ENCODE results near the gene PLOD2.

PLOD2 gene

GRCh38 chr3:146170591-146170990 lies 9.6 kb upstream of the PLOD2 start:
- no peak for FAIRE-seq

GRCh38 chr3:146169891-146170290 lies 8.9 kb upstream of the PLOD2 start:
- no peak for TF ChIP-seq POU2F2 (IDR thresholded peaks at IDR 0.05; ENCODE audit: low read depth, low read length)
- TF ChIP-seq POLR2A (IDR thresholded peaks at IDR 0.05; ENCODE audit: low read depth, low read length), result no peak
- FAIRE-seq (no peak), DNase-seq (ENCODE audit: insufficient read length, low spot score) (no peak)

More at GRCh38 chr3:146170591-146170990, 9.6 kb upstream of the PLOD2 start:
- no peak for DNase-seq (ENCODE audit: insufficient read length, low spot score)
- TF ChIP-seq SPI1 (IDR thresholded peaks at IDR 0.05; ENCODE audit: low read depth, low read length) (no peak), POU2F2 (IDR thresholded peaks at IDR 0.05; ENCODE audit: low read depth, low read length) (no peak), PAX5 (IDR thresholded peaks at IDR 0.05; ENCODE audit: insufficient read depth, low read length, severe bottlenecking) (no peak), POLR2A (IDR thresholded peaks at IDR 0.05; ENCODE audit: low read depth, low read length) (no peak), POLR2AphosphoS5 (IDR thresholded peaks at IDR 0.05; ENCODE audit: low read depth, low read length) (no peak), TAF1 (IDR thresholded peaks at IDR 0.05; ENCODE audit: low read depth, low read length) (no peak)

- DNase-seq (ENCODE audit: insufficient read length, low spot score) (no peak), FAIRE-seq (no peak)
- TF ChIP-seq POU2F2 (IDR thresholded peaks at IDR 0.05; ENCODE audit: low read depth, low read length) (no peak), PAX5 (IDR thresholded peaks at IDR 0.05; ENCODE audit: insufficient read depth, low read length, severe bottlenecking) (no peak), POLR2A (IDR thresholded peaks at IDR 0.05; ENCODE audit: low read depth, low read length) (no peak), TAF1 (IDR thresholded peaks at IDR 0.05; ENCODE audit: low read depth, low read length) (no peak), POLR2AphosphoS5 (IDR thresholded peaks at IDR 0.05; ENCODE audit: low read depth, low read length) (no peak), SPI1 (IDR thresholded peaks at IDR 0.05; ENCODE audit: low read depth, low read length) (no peak)
These were observed 5.8 kb upstream of the PLOD2 start for GRCh38 chr3:146166826-146167225.

- FAIRE-seq (no peak), DNase-seq (ENCODE audit: insufficient read length, low spot score) (no peak)
- TF ChIP-seq POLR2A (IDR thresholded peaks at IDR 0.05; ENCODE audit: low read depth, low read length) (no peak), POLR2AphosphoS5 (IDR thresholded peaks at IDR 0.05; ENCODE audit: low read depth, low read length) (no peak), PAX5 (IDR thresholded peaks at IDR 0.05; ENCODE audit: insufficient read depth, low read length, severe bottlenecking) (no peak)
These were observed 5.4 kb upstream of the PLOD2 start for GRCh38 chr3:146166415-146166821.

GRCh38 chr3:146165877-146166276 lies 4.9 kb upstream of the PLOD2 start:
- DNase-seq (ENCODE audit: insufficient read length, low spot score) (no peak), FAIRE-seq (no peak)
- TF ChIP-seq POLR2AphosphoS5 (IDR thresholded peaks at IDR 0.05; ENCODE audit: low read depth, low read length) (no peak), POU2F2 (IDR thresholded peaks at IDR 0.05; ENCODE audit: low read depth, low read length) (no peak), POLR2A (IDR thresholded peaks at IDR 0.05; ENCODE audit: low read depth, low read length) (no peak), TAF1 (IDR thresholded peaks at IDR 0.05; ENCODE audit: low read depth, low read length) (no peak), SPI1 (IDR thresholded peaks at IDR 0.05; ENCODE audit: low read depth, low read length) (no peak), PAX5 (IDR thresholded peaks at IDR 0.05; ENCODE audit: insufficient read depth, low read length, severe bottlenecking) (no peak)

GRCh38 chr3:146164971-146165769 lies 4.2 kb upstream of the PLOD2 start:
- no peak for FAIRE-seq
- DNase-seq (ENCODE audit: insufficient read length, low spot score), result no peak

GRCh38 chr3:146164506-146164905 lies 3.5 kb upstream of the PLOD2 start:
- FAIRE-seq (no peak), DNase-seq (ENCODE audit: insufficient read length, low spot score) (no peak)
- no peak for TF ChIP-seq TAF1 (IDR thresholded peaks at IDR 0.05; ENCODE audit: low read depth, low read length)
- TF ChIP-seq POU2F2 (IDR thresholded peaks at IDR 0.05; ENCODE audit: low read depth, low read length), result no peak
- no peak for TF ChIP-seq POLR2A (IDR thresholded peaks at IDR 0.05; ENCODE audit: low read depth, low read length)
- TF ChIP-seq PAX5 (IDR thresholded peaks at IDR 0.05; ENCODE audit: insufficient read depth, low read length, severe bottlenecking), result no peak
- TF ChIP-seq SPI1 (IDR thresholded peaks at IDR 0.05; ENCODE audit: low read depth, low read length), result no peak
- TF ChIP-seq POLR2AphosphoS5 (IDR thresholded peaks at IDR 0.05; ENCODE audit: low read depth, low read length), result no peak

More at GRCh38 chr3:146164971-146165769, 4.2 kb upstream of the PLOD2 start:
- TF ChIP-seq SPI1 (IDR thresholded peaks at IDR 0.05; ENCODE audit: low read depth, low read length), result peak; percentile 38; the same call in 1 of the 2 replicates
- TF ChIP-seq PAX5 (IDR thresholded peaks at IDR 0.05; ENCODE audit: insufficient read depth, low read length, severe bottlenecking), result no peak
- no peak for TF ChIP-seq POU2F2 (IDR thresholded peaks at IDR 0.05; ENCODE audit: low read depth, low read length)
- TF ChIP-seq TAF1 (IDR thresholded peaks at IDR 0.05; ENCODE audit: low read depth, low read length), result no peak

GRCh38 chr3:146164071-146164470 lies 3.1 kb upstream of the PLOD2 start:
- DNase-seq (ENCODE audit: insufficient read length, low spot score) (no peak), FAIRE-seq (no peak)
- TF ChIP-seq POLR2AphosphoS5 (IDR thresholded peaks at IDR 0.05; ENCODE audit: low read depth, low read length), result no peak
- no peak for TF ChIP-seq POU2F2 (IDR thresholded peaks at IDR 0.05; ENCODE audit: low read depth, low read length)
- no peak for TF ChIP-seq TAF1 (IDR thresholded peaks at IDR 0.05; ENCODE audit: low read depth, low read length)
- TF ChIP-seq PAX5 (IDR thresholded peaks at IDR 0.05; ENCODE audit: insufficient read depth, low read length, severe bottlenecking), result no peak
- TF ChIP-seq SPI1 (IDR thresholded peaks at IDR 0.05; ENCODE audit: low read depth, low read length), result no peak
- no peak for TF ChIP-seq POLR2A (IDR thresholded peaks at IDR 0.05; ENCODE audit: low read depth, low read length)

GRCh38 chr3:146163584-146163983 lies 2.6 kb upstream of the PLOD2 start:
- FAIRE-seq (no peak), DNase-seq (ENCODE audit: insufficient read length, low spot score) (no peak)
- TF ChIP-seq POLR2AphosphoS5 (IDR thresholded peaks at IDR 0.05; ENCODE audit: low read depth, low read length) (no peak), SPI1 (IDR thresholded peaks at IDR 0.05; ENCODE audit: low read depth, low read length) (no peak), POU2F2 (IDR thresholded peaks at IDR 0.05; ENCODE audit: low read depth, low read length) (no peak), TAF1 (IDR thresholded peaks at IDR 0.05; ENCODE audit: low read depth, low read length) (no peak), PAX5 (IDR thresholded peaks at IDR 0.05; ENCODE audit: insufficient read depth, low read length, severe bottlenecking) (no peak)

GRCh38 chr3:146162561-146162960 lies 1.6 kb upstream of the PLOD2 start:
- FAIRE-seq (no peak), DNase-seq (ENCODE audit: insufficient read length, low spot score) (no peak)
- TF ChIP-seq POLR2AphosphoS5 (IDR thresholded peaks at IDR 0.05; ENCODE audit: low read depth, low read length) (no peak), POU2F2 (IDR thresholded peaks at IDR 0.05; ENCODE audit: low read depth, low read length) (no peak), TAF1 (IDR thresholded peaks at IDR 0.05; ENCODE audit: low read depth, low read length) (no peak), SPI1 (IDR thresholded peaks at IDR 0.05; ENCODE audit: low read depth, low read length) (no peak), PAX5 (IDR thresholded peaks at IDR 0.05; ENCODE audit: insufficient read depth, low read length, severe bottlenecking) (no peak), POLR2A (IDR thresholded peaks at IDR 0.05; ENCODE audit: low read depth, low read length) (no peak)
